ENCODE measurements around the gene MAP2K1. TPM values are rescaled to one million over a fixed set of nuclear protein-coding genes. Genes with fewer than 3 reads are reported as not detected.

The MAP2K1 gene
- total RNA-seq, 1 donor from 2014 or later, result 53.6 TPM

DNA sequence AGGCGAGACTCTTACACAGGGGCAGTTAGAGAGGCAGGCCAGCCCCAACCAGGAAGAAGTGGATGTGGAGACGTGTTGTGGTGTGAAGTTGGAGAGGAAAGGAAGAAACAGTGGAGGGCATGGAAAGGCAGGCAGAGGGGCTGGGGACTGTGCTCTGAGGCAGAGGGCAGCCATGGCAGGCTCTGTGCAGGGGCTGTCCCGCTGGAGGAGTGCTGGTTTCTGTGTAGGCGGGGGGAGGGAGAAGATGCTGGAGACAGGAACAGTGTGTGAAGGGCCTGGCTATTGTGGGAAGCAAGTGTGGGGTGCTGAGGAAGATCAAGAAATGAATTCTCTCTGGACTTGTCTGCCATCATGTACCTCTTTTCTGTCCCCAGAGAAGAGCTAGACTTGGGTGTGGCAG, 89.8 kb downstream of the MAP2K1 start:
- H3K36me3 ChIP-seq, result no peaks in the 10 kb centered on the region
- no peak overlapping the region for H3K27ac ChIP-seq
- peak in 1 of 2 donors; percentile 41 for ATAC-seq
- H3K4me3 ChIP-seq, result no peak overlapping the region
- H3K27me3 ChIP-seq (ENCODE audit: low read depth), result no peaks in the 10 kb centered on the region
- DNase-seq, result no peak
- TF ChIP-seq CTCF (IDR thresholded peaks at IDR 0.05), result no peak
- no peaks in the 10 kb centered on the region for H3K4me1 ChIP-seq
- H3K9me3 ChIP-seq, result no peaks in the 10 kb centered on the region
- intact Hi-C loops (cut with DNase I), result no loop called here

DNA sequence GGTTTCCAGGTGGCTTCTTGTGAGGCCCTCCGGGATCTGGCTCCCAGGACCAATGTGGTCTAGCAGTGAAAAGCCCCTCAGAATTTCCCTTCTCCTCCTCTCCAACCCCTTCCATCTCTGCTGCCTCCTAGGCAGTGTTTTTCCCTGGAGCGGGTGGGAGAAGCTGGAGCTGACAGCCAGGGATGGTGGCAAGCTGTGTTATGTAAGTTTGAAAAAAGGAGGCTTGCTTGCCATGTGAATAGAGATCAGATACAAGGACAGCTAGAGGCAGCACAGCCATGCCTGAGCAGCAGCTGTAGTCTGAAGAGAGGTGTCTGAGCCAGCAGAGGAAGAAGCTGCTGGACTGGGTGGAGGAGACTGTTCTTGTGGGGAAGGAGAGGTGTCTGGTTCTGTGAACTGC, 90.3 kb downstream of the MAP2K1 start:
- DNase-seq (no peak), ATAC-seq (no peak)
- intact Hi-C loops (cut with DNase I), result no loop called here
- H3K4me3 ChIP-seq, result no peak overlapping the region
- H3K27me3 ChIP-seq (ENCODE audit: low read depth), result no peaks in the 10 kb centered on the region
- no peaks in the 10 kb centered on the region for H3K4me1 ChIP-seq
- peaks cover 3% of the 10 kb centered on the region for H3K36me3 ChIP-seq
- TF ChIP-seq CTCF (IDR thresholded peaks at IDR 0.05), result no peak
- no peaks in the 10 kb centered on the region for H3K9me3 ChIP-seq
- no peak overlapping the region for H3K27ac ChIP-seq

DNA sequence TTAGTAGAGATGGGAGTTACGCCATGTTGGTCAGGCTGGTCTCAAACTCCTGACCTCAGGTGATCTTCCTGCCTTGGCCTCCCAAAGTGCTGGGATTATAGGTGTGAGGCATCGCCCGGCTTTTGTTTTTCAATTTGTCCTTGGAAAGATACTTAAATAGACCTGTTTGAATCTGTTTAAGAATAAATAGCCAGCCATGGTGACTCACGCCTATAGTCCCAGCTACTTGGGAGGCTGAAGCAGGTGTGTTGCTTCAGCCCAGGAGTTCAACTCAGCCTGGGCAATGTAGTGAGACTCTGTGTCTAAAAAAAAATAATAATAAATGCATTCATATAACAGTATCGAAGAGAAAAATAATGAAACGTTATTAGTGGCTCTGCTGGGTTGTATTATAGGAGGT, 93.6 kb downstream of the MAP2K1 start:
- DNase-seq (no peak), ATAC-seq (no peak)
- Histone ChIP-seq H3K27ac (no peak overlapping the region), H3K36me3 (peaks cover 22% of the 10 kb centered on the region), H3K4me3 (no peak overlapping the region), H3K9me3 (no peaks in the 10 kb centered on the region), H3K27me3 (ENCODE audit: low read depth) (no peaks in the 10 kb centered on the region), H3K4me1 (no peaks in the 10 kb centered on the region)
- intact Hi-C loops (cut with DNase I), result no loop called here
- no peak for TF ChIP-seq CTCF (IDR thresholded peaks at IDR 0.05)

GRCh38 chr15:66481107-66481856, 94.6 kb downstream of the MAP2K1 start:
- Histone ChIP-seq H3K27me3 (ENCODE audit: low read depth) (no peaks in the 10 kb centered on the region), H3K4me3 (no peak overlapping the region), H3K36me3 (peaks cover 32% of the 10 kb centered on the region), H3K27ac (no peak overlapping the region), H3K9me3 (no peaks in the 10 kb centered on the region), H3K4me1 (no peaks in the 10 kb centered on the region)
- DNase-seq (no peak), ATAC-seq (no peak)
- intact Hi-C loops (cut with DNase I), result no loop called here
- TF ChIP-seq CTCF (IDR thresholded peaks at IDR 0.05), result no peak

DNA sequence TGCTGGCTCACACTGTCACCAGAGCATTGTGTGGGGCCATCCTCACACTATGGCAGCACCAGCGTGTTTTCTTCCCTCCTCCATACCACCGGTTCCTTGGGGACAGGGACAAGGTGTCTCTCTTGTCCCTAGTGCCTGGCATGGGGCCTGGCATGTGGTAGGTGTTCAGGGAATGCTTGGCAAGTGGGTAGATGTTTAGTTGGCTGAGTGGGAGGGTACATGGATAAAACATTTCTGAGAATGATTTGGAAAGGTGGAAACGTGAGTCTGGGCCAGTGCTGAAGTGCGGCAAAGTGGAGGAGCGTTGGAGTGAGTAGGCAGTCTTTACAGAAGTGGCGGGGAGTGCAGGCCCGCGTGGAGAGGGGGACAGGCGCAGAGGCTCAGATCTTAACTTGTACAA, 95.8 kb downstream of the MAP2K1 start:
- no peak for TF ChIP-seq CTCF (IDR thresholded peaks at IDR 0.05)
- H3K27ac ChIP-seq, result peak overlapping the region; percentile 24
- intact Hi-C loops (cut with DNase I), result no loop called here
- no peak overlapping the region for H3K4me3 ChIP-seq
- no peaks in the 10 kb centered on the region for H3K4me1 ChIP-seq
- no peaks in the 10 kb centered on the region for H3K9me3 ChIP-seq
- DNase-seq (peak; percentile 50), ATAC-seq (peak; percentile 49 to 72)
- peaks cover 44% of the 10 kb centered on the region for H3K36me3 ChIP-seq
- no peaks in the 10 kb centered on the region for H3K27me3 ChIP-seq (ENCODE audit: low read depth)

Data from lower lobe of right lung (tissue), 2 donors.